GM18870 (cell line): ENCODE data around the gene KRTAP10-4.
"Not testable (repeated sequence)": the region's sequence is repeated elsewhere in the genome, so short reads cannot be mapped to it uniquely, and the experiment has no call there.

Source experiments
- ATAC-seq: cut with Tn5 transposase; IDR thresholded peaks from one replicate; pipeline ENCODE4 v1.9.1; 2021; ENCODE audit warnings: moderate library complexity; ENCODE audit not compliant: unreplicated experiment

Gene KRTAP10-4

DNA sequence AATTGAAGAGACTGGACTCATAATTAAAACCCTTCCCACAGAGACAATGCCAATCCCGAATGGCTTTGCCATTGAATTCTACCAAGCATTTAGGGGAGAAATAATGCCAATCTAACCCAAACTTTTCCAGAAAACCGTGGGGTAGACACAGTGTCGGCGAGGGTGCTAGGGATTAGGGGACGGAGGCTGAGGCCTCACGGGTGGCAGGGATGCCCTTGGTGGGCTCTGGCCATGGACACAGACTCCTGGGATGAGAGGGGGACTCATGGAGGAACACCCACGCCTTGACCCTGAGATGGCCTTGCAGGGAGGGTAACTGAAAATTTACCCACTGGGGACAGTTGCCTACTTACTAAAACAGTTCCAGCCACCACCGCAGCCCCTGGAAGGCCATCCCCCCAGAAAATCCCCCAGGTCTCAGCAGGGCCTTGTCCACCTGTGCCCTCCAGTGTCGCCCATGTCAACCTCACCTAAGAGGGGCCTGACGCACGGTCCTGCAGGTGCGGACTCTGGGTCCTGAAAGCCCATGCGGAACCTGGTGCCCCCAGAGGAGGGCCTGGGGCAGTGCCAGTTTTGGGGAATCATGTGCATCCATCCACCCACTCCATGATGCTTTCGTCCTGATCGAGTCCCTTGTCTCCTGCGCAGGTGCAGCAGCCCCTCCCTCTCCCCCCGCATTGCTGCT, 5.0 kb downstream of the KRTAP10-4 start:
- ATAC-seq, result no peak

DNA sequence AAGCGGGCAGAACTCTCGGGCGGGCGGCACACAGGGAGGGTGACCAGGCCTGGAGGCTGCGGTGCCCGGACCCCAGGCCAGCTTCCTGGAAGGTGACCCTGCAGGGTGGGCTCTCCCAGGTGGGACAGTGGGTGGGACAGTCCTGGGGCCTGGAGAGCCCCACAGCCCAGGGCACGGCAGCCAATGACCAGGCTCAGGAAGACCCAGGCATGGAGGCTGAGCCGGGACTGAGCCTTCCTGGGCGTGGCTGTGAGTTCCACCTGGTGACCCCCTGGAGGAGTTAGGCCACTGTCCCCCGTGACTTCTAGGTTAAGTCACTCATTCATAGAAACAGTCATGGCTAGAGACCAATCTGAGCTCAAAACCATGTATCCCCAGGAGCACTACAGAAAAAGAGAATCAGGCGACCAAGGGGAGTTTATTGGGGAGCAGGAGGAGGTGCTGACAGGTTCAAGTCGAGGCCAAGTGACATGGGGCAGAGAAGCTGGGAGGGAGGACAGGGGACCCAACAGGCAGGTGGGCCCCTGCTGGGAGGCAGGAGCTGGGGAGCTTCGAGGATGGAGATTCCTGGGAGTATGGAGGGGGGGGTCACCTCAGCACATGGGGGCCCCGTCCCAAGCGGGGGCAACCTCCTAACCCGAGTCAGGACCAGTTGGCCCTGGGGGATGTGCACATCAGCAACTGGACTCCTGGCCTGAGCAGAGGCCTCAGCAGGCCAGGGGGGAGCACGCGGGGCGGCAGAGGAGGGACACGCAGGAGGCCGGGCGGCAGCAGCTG, 5.7 kb downstream of the KRTAP10-4 start:
- ATAC-seq, result no peak

DNA sequence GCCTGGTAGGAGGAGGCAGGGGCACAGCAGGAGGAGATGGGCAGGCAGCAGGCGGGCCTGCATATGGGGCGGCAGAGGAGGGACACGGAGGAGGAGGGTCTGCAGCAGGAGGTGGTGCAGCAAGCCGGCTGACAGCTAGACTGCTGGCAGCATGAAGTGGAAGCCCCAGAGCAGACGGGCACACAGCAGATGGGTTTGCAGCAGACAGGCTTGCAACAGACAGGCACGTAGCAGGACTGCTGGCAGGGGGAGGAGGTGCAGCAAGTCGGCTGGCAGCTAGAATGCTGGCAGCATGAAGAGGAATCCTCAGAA, 6.3 kb downstream of the KRTAP10-4 start:
- ATAC-seq, result no peak

DNA sequence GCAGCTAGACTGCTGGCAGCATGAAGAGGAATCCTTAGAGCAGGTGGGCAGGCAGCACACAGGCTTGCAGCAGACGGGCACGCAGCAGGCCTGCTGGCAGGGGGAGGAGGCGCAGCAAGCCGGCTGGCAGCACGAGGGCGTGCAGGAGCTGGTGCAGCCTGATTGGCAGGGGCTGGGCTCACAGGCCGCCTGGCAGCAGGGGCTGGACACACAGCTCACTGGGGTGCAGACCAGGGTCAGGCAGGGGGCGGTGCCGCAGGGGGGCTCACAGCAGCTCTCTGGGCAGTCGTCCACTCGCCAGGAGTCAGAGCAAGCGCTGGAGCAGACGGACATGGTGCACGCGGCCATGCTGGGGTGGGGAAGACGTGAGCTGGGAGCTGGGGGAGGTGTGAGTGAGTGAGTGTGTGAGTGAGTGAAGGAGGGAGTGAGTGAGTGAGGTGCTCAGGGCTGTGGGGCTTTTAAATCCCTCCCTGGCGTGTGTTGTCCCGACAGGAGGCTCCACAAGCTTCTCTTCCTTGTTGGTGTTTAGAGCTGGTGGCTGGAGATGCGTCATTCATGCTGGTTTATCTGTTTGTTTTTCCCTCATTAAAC, 6.8 kb downstream of the KRTAP10-4 start, which contains the start of gene KRTAP10-5:
TSS of gene KRTAP10-5 (minus strand) at position 374 of the 591 bp plus-strand sequence. CDS start at position 348, 26 bp downstream.
- ATAC-seq, result not testable (repeated sequence)

DNA sequence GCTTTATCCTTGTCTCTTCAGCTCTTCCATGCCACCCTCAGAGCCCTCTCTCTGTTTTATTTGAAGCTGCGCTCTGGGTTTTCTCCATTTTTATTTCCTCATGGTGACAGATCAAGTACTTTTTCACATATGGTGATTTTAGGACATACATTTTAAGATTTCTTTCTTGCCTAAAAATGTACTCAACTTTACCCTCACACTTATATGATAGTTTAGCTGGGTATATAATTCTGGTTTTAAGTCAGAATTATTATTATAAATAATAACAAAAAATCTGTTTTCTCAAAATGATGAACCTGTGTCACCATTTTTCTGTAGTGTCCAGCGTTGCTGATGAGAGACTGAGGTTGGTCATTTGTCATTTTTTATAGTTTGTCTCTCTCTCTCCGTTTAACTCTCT, 7.6 kb downstream of the KRTAP10-4 start:
- ATAC-seq, result no peak

DNA sequence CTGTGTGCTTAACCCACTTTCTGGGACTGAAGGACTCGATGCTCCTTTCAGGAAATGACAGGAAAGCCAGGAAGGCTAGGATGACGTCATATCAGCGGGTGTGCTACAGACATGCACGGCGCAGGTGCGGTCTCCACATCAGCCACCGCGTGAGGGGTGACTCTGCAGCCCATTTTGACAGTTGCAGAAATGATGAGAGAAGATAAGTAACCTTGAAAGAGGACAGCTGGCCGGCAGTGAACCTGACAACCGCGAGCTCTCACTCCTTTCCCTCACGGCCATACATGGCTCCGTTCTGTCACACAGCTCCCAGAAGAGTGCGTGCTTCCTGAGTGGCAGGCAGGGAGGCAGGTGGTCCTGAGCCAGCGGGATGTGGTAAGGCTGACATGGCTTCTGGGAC, 8.5 kb downstream of the KRTAP10-4 start:
- no peak for ATAC-seq

DNA sequence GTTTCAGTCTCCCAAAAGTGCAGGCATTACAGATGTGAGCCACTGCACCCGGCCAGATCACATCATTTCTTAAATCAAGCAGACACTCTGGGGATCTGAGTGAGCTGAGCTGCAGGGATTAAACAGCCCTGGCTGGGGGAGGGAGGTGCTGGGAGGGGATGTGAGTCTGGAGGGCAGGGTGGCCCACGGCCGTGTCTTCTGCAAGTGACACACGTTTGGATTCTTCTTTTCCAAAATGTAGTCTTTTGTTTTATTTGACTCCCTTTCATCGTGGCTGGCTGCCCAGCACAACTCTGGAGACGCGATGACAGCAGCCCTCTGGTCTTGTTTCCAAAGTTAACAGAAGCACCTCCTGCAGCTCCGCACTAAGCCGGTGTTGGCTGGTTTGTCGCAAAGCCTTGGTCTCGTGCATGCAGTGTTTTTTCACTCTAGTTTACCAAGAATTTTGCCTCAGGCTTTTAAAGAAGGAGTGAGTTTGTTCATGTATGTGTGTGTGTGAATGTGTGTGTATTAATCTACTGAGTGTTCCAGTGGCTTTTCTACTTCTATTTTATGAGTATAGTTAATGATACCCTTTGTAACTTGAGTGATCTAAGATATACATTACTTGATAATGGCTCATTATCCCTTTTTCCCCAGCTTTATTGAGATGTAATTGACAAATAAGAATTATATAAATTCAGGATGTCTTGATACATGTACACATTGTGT, 9.7 kb downstream of the KRTAP10-4 start:
- ATAC-seq, result no peak

DNA sequence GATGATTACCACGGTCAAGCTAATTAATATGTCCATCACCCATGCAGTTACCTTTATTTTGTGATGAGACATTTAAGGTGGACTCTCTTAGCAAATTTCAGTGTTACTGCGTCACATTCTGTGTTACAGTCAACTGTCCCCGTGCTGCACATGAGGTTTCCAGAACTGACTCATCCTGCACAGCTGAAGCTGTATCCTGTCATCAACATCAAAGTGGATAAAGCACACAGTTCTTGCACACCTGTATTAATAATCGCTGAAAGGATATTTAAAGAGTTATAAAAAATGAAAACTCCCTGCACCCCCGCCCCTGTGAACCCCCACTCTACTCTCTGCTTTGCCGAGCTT, 10.2 kb downstream of the KRTAP10-4 start:
- no peak for ATAC-seq

DNA sequence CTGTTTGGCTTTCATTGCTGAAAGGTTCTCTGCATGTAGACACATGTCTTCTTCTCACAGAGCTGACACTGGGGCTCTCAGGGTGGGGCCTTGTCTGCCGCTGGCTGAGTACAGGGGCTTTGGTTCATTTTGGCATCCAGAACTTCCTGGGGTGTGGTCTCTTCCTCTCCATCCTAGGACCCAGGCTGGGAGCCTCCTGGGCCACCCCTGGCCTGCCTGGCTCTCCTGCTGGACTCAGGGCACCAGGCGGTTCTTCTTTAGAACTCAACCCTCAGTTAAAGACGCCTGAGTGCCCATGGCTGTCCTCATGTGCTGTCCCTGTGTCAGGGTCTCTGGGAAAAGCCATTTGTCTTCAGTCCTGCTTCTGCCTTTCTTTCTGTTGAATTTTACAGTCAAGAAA, 12.4 kb downstream of the KRTAP10-4 start:
- ATAC-seq, result no peak

DNA sequence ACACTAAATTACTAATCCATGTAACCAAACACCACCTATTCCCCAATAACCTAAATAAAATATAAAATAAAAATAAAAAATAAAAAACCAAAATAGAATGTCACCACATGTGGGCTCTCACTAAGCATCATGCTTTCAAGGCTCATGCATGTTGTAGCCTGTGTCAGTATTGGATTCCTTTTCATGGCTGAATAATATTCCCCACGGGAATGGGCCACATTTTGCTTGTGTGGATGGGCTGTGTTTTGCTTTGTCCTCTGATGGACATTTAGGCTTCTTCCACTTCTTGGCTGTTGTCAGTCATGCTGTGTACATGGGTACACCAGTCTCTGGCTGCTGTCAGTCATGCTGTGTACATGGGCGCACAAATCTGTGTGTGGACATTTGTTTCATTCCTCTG, 15.6 kb downstream of the KRTAP10-4 start:
- ATAC-seq, result no peak

DNA sequence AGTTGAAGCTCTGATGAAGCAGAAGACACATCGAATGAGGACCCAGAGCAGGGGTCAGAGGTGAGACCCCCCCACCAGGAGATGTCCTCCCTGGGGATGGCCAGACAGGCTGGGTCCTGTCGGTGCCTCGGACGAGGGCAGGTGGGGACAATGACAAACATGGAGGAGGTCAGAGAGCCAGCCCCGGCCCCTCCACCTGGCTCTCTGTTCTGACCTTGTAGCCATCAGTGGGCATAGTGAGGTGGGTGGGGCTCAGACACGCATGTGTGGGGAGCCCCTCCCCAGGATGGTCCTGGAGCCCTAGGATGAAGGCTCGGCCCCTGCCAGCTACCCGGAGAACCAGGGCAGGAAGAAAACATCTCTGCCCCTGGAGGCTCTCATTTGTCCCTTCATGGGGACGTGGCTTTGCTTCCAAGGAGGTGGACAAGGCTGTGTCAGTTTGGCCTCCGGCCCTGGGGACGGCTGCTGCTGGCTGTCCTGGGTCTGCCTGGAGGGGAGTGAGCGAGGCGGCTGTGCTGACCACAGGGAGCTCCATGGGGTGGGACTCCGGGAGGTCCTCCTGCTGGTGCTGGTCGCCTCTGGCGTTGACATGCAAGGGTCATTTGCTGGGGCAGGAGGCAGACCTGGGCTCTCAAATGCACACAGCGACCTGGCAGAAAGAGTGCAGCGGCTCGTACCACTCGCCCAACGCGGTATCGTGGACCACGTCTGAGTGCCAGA, 16.2 kb downstream of the KRTAP10-4 start:
- no peak for ATAC-seq

DNA sequence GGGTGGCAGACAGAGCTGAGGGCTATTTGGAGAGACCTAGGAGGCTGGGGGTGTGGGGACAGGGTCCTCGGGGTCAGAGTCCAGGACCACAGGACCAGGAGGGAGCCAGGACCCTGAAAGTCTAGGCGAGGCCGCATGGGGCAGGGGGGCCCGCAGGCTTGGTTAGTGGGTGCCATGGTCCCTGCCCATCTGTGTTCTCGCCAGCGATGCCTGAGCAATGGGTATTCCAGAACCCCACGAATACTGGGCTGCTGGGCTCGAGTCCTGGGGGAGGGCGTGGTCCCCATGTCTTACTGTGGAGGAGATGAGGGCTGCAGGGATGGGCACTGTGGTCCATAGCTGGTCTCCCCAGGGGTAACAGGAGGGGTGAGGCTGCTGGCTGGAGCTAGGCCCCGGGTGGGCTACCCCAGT, 16.8 kb downstream of the KRTAP10-4 start:
- no peak for ATAC-seq

DNA sequence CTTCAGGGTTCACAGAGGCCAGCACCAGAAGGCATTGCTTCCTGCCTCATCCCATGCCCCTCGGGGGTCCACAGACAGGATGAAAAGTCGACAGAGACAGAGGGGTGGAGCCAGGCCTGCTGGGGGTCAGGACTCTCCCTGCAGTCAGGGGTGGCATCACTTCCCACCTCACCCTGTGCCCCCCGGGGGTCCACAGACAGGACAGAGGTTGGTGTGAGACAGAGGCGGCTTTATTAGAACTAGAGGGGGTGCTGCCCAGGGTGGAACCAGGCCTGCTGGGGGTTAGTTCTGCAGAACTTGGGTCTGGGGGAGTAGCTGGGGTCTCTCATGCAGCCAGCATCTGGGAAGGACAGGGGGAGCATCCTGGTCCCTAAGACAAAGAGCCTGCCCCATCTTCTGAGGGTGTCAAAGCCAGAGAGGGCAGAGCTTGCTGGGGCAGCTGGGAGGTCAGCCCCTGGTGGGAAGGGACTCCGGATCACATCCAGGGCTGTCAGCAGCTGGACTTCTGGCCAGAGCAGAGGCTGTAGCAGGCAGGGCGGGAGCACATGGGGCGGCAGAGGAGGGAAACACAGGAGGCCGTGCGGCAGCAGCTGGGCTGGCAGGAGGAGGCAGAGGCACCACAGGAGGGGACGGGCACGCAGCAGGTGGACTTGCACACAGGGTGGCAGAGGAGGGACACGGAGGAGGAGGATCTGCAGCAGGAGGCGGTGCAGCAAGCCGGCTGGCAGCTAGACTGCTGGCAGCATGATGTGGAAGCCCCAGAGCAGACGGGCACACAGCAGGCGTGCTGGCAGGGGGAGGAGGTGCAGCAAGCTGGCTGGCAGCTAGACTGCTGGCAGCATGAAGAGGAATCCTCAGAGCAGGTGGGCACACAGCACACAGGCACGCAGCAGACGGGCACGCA, 17.6 kb downstream of the KRTAP10-4 start:
- ATAC-seq, result not testable (repeated sequence)

DNA sequence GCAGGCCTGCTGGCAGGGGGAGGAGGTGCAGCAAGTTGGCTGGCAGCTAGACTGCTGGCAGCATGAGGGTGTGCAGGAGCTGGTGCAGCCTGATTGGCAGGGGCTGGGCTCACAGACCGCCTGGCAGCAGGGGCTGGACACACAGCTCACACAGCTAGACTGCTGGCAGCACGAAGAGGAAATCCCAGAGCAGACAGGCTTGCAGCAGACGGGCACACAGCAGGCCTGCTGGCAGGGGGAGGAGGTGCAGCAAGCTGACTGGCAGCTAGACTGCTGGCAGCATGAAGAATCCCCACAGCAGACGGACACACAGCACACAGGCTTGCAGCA, 18.2 kb downstream of the KRTAP10-4 start:
- ATAC-seq, result not testable (repeated sequence)

DNA sequence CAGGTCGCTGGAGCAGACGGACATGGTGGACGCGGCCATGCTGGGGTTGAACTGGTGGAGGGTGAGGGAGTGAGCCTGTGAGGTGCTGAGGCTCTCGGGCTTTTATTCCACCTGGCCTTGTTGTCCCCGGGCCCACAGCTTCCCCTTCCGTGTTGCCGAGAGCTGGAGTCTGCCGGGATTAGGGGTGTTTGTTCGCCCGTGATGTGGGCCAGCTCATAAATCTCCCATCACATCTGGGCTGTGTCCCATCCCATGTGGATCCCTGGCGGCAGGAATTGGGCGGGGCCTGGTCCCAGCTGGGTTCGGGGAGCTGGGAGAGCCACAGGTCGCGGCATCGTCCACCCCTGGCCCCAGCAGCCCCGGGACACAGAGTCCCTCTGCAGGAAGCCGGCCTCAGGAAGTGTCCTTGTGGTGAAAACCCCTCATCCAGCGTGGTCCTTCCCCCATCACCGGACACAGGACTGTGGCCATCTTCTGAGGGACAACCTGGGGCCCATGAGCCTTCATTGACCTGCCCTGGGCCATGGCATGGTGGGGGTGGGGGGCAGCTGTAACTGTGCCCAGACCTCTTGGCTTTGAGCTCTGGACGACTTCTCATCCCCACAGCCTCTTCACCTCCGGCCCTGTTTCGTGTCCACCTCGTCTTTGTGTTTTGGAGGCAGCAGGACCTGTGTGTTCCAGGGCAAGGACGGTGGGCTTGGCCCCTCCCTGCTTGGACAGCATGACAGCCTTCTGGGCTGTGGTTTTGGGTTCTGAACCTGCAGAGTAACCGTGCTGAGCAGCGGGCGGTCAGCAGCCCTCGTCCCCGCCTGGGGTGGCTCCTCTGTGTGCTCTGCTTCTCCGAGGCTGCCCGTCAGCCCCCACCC, 19.1 kb downstream of the KRTAP10-4 start, which contains the start of gene KRTAP10-6:
TSS of gene KRTAP10-6 (minus strand) at position 60 of the 866 bp plus-strand sequence. CDS start at position 39, 21 bp downstream.
- ATAC-seq, result no peak

DNA sequence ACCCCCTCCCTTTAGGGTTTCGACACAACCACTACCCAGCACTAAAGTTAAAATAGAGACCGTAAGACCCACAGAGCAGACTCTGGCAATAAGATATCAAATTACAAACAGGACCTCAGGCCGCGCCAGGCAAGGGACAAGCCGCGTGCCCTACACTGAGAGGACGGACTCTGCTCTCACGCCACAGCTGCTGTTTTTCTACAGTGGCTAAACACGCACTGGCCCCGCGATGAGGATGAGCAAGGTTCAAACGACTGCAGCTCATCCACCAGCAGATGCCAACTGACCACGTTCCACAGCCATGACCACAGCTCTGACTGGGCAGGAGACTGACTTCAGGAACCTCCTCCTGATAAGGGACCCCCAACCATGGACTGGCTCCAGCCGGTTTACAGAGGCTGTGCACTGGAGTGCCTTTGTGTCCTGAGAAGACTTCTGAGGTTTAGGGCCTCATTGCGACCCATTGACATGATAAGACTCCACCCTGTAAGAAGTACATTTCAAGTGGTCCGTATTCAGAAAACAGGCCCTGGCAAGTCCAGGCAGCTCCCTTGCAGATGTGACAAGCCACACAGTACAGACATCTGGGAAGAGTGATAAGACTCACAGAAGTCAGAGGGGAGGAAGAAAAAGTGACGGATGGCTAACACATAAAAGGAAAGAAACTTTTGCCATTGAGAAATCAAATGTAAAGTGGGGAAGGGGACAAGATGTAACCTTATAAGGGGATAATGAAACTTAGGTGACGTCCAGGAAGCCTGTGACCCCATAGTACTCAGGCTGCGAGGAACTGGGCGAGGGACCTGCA, 20.3 kb downstream of the KRTAP10-4 start:
- ATAC-seq, result no peak

DNA sequence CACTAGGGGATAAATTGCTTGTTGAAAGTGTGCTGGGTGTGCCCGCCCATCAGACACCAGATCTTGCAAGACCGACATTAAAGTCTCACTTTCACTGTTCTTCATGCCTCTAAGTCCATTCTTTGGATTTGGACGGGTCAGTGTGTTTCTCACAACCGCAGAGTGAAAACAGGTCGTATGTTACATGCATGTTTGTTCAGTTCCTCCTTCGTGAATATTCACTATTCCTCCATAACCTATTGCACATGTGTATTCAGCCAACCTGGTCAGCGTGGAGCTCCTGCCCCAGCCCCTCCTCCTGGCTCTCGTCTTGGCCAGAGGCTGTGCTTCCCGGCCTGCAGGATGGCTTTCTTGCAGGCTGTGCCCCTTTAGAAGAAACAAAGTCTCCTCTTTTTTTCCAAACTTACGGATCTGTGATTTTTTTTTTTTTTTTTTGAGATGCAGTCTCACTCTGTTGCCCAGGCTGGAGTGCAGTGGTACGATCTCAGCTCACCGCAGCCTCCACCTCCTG, 20.9 kb downstream of the KRTAP10-4 start:
- no peak for ATAC-seq

DNA sequence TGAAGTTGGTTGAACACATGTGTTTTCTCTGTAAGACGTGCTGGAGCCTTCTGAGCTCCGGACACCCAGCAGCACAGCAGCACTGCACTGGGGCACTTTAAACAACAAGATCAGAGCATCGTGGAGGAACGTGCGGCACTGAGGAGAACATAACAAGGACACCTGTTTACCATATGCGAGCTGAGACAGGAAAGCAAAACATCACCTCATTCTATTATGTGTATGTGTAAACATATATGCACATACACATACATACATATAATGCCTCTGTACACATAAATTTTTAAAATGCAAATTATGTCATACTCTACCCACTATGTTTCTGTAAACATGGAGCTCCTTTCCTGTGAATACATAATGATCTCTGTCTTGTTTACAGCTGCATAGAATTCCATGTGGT, 22.0 kb downstream of the KRTAP10-4 start:
- no peak for ATAC-seq
